Measurements from ENCODE around the gene KRTAP21-1.
"Not testable (repeated sequence)": the region's sequence is repeated elsewhere in the genome, so short reads cannot be mapped to it uniquely, and the experiment has no call there.

The KRTAP21-1 gene

DNA sequence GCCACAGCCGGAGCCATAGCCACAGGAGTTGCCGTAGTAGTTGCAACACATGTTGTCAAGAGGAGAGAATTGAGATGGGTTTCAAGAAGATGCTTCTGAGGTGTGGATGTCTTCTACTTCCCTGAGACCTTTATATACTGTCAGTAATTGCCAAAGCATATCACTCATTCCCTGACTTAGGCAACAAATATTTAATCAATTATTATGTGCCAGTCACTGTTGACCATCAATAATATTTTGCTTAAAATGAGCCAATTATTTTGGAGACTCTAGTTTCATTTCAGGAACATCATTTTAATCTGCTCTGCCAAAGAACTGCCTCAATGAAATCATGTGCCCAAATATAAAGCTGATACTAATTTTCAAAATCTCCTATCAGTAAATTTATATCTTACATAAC lies at the start of gene KRTAP21-1:
Gene KRTAP21-1, minus strand, starts transcription at position 101 of the 400 bp plus-strand sequence. Its CDS starts 50 bp downstream, at position 51.
- not testable (repeated sequence) for DNase-seq

- no peak for DNase-seq
Measured at GRCh38 chr21:30800605-30801004, 45.4 kb upstream of the KRTAP21-1 start.

DNA sequence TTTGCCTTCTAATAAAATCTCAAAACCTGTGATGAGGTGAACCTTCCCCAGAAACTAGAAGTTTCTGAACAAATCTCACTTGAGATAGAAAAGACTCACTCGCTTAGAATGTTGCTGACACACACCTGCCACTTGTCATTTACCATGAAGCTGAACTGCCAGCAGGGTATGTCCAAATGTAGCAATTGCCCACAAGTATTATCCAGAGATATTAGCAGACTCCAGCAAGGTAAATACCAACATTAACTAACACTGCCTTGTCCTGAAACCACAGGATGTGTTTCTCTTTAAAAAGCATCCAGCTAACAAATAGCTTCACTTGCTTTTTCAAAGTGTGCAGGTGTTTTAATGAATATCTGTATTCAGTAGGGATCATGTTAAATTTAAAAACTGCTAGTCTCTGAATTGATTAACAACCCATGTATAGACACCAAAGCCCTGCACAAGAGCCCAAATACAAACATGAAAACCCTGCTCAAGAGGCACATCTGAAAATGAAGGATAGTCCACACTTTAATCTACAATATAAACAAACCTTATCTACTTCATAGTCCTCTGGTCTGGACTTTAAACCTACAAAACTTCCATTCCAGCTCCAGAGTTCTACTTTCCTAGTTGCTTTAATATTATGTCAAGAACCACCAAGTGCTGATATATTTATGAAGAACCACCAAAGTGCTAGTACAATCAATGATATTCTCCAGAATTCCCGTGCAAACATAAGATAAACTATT lies 38.5 kb upstream of the KRTAP21-1 start:
- no peak for DNase-seq

DNA sequence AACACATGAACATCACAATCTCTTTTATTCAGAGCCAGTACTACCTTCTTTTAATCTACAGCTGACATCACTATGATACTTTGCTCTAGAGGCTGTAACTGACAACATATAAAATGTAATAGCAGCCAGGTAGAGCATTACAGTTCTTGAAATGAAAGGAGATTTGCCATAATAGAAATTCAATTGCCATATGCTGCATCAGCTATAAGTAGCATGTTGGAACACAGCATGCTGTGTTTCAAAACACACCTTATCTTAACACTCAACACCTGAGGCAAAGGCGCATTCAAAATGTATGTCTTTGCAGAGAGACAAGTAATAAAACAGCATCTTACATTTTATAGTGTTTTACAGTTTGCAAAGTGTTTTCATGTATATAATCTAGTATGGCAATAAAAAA lies 24.0 kb upstream of the KRTAP21-1 start:
- DNase-seq = no peak

- no peak for DNase-seq
Measured at GRCh38 chr21:30769724-30770431, 14.7 kb upstream of the KRTAP21-1 start.

DNA sequence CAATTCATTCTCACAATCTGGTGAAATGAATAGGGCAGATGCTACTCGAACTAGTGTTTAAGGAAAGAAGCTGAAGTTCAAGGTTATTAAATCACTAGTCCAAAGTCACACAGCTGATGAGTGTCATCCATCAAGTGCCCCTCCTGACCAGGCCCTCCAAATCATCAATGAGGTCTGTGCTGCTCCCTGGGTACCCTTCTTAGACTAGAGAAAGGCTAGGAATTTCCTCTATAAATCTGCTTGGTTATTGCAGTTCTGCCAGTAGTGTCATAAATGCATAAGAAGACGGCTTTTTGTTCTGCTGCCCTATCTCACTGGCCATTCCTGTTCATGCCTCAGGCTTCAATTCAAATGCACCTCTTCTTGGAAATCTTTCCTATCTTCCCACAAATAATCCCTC lies 5.5 kb upstream of the KRTAP21-1 start:
- no peak for DNase-seq

DNA sequence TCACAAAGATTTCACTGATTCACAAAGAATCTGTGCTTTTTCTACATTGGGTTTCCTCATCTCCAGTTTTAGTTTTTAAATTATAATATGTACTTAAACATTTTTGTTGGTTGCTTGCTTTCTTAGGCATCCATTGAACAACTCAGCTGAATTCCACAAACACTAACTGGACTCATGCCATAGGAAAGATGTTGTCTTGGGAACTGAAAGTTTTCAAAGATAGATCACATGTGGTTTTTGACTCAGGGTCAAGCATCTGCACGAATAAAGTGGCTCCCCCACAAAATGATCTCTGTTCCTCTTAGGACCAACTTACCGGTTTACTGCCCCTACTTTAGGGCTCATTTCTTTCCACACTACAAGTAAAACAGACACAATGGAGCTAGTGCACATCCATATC lies 3.1 kb upstream of the KRTAP21-1 start:
- no peak for DNase-seq

DNA sequence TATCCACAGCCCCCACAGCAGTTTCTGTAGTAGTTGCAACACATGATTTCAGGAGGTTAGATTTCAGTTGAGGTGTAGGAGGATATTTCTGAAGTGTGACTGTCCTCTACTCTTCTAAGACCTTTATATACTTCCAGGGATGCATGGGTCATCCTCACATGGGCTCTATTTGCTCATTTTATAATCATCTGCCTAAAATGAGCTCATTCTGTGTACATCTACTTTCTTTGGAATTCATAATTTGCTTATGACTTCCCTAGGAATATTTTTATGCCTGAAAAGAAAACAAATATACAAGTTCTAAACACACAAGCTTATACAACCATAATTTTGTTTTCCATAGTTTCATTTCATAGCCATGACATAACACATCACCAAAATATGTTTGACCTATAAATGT lies 8.1 kb downstream of the KRTAP21-1 start, which contains the start of gene KRTAP21-2:
Gene KRTAP21-2, minus strand, starts transcription at position 101 of the 400 bp plus-strand sequence. Its CDS starts 57 bp downstream, at position 44.
- DNase-seq = no peak

DNA sequence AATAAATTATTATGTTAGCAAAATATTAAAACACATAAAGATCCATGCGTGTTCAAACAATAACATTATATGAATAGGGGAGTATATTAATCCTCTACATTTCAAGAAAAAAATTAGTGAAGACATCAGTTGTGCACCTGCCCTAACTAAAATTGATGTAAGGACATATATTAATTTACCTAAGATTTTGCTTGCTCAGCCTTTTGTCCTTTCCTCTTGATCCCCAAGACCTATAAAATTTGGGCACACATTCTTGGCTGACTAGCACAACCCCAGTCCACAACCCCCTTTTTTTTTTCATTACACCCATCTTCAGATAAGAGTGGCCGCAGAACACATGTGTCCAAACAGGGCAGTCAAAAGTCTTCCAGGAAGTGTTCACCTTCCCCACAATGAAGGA lies 14.8 kb downstream of the KRTAP21-1 start:
- no peak for DNase-seq

- DNase-seq = no peak
Measured at GRCh38 chr21:30733026-30733425, 22.2 kb downstream of the KRTAP21-1 start.

DNA sequence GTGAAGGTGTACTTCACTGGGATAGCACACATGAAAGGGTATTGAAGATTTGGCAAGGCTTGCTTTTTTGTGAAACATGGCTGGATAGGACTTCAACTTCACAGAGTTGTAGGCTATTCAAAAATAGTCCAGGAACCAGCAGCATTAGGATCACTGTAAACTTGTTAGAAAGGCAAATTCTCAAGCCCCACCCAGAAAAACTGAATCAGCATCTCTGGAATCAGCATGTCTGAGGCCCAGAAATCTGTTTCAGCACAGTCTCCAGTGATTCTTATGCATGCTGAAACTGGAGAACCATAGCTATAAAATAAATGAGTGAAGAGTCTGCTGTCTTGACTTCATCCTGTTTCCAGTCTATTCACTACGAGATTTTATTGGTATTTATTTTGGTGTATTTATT lies 28.5 kb downstream of the KRTAP21-1 start:
- DNase-seq = no peak

- DNase-seq = no peak
Measured at GRCh38 chr21:30719401-30719800, 35.8 kb downstream of the KRTAP21-1 start.

DNA sequence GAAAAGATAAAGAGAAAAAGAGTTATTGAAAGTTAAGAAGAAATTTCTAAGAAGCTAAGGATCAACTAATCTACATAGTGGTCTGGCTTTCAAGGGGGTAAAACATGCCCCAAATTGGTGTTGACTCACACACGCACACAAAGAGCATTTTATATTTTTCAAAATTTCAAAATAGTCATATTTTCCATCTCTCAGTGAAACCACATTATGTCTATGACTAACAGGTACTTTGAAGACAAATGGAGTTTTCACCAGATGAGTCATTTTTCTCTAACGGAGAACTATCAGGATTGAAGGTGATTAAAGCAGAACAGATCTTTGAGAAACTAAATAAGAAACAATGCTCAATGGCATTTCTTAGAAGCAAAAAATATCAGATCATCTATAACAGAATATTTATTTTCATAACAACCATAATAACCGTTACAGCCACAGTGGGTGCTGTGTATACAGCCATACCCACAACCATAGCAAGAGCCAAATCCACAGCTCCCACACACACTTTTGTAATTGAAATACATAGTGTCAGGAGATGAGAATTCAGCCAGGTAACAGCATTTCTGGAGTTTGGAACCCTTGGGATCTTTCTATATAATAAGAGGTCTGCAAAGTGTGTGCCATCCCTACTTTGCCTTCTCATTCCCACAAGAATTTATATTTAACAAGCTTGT lies 36.9 kb downstream of the KRTAP21-1 start, which contains the start of gene KRTAP21-3:
Gene KRTAP21-3, minus strand, starts transcription at position 539 of the 671 bp plus-strand sequence. Its CDS starts 18 bp downstream, at position 521.
- no peak for DNase-seq

DNA sequence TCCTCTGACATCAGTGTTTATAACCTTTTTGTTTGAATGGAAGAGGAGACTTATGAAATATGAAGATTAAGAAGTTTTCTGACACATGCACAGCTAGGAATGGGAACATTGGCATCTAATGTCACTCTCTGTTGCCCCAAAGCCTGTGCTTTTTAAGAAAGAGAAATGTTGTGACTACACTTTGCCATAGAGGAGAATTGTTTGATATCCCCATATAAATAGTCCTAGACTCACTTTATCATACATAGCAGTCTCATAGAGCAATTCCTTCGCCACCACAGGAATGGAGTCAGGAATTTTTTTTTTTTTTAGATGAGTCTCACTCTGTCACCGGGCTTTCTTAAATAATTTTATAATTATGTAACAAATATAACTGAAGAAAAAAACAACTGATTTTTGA lies 38.1 kb downstream of the KRTAP21-1 start:
- no peak for DNase-seq

- no peak for DNase-seq
Measured at GRCh38 chr21:30714946-30715345, 40.3 kb downstream of the KRTAP21-1 start.

DNA sequence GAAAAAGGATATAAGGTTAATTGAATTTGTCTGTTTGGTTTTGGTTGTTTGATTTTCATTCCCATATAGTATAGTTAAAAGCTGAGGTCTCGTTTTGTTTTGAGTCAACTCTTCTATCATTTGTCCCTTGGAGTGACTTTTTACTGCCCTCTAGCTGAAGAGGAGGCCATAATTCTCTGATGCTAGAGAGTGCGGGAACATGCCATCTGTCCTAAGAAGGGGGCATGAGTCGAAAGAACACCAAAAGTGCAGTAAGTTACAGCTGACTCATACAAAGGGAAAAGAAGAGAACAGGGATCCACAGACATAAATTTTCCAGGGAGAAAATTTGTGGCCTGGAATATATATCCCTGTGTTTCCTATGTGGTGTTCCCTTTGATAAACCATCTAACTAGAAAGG lies 40.8 kb downstream of the KRTAP21-1 start:
- DNase-seq = no peak

DNA sequence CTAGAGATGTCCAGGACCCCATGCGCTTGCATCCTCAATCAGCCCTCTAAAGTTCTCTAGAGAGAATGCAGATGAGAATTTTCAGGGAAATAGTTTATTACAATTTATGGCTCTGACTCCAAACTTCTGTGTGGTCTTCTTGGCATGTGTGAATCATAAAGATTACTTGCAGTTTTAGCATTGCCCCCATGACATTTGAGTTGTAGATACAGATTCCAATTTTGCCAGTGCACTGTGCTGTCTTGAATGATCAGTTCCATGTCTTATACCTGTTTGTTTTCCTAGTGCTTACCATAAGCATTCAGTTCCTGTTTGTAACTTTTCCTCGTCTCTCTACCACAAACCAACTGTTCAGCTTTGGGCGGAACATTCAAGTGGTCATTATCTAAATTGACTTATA lies 41.5 kb downstream of the KRTAP21-1 start:
- no peak for DNase-seq

DNA sequence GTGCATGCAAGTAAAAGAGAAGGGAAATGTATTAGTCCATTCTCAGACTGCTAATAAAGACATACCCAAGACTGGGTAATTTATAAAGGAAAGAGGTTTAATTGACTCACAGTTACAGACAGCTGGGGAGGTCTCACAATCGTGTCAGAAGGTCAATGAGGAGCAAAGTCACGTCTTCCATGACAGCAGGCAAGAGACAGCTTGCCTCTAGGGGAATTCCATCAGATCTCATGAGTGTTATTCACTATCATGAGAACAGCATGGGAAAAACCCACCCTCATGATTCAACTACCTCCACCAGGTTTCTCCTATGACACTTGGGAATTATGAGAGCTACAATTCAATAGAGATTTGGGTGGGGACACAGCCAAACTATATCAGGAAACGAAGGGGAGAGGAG lies 44.7 kb downstream of the KRTAP21-1 start:
- DNase-seq = no peak

- no peak for DNase-seq
Measured at GRCh38 chr21:30707409-30707808, 47.8 kb downstream of the KRTAP21-1 start.
